Fibroblast of lung (primary cell): ENCODE data around the gene IGLON5.

Experiments used
- CTCF ChIP-seq, 2 donors: IDR thresholded peaks in 1 of 2; conservative IDR thresholded peaks in 1 of 2; 1 replicate in 1 of 2; 2 replicates in 1 of 2; pipeline ENCODE4 v1.5.1; 2011 to 2012; ENCODE audit warnings: low read length in 2 of 2, control low read depth in 1 of 2, inconsistent platforms in 1 of 2, low read depth in 1 of 2, mild to moderate bottlenecking in 1 of 2
- EZH2 ChIP-seq: IDR thresholded peaks from 2 replicates; pipeline ENCODE4 v1.5.1; 2012; ENCODE audit warnings: low read length, control low read depth, mild to moderate bottlenecking; ENCODE audit errors: missing control alignments

- TF ChIP-seq CTCF (conservative IDR thresholded peaks at IDR 0.05 in 1 of 2, IDR thresholded peaks at IDR 0.05 in 1 of 2; ENCODE audit: low read depth in 1 of 2, low read length in 2 of 2) (no peak), EZH2 (no peak)
These were observed 68.9 kb downstream of the IGLON5 start for GRCh38 chr19:51380379-51380778.
